ENCODE results near the gene HABP2. TPM values are rescaled to one million over a fixed set of nuclear protein-coding genes. Genes with fewer than 3 reads are reported as not detected.

Gene HABP2
- polyA plus RNA-seq, 3 donors, result not detected

GRCh38 chr10:113511419-113511818 lies 41.4 kb upstream of the HABP2 start:
- intact Hi-C loops (cut with micrococcal nuclease), result no loop called here
- Histone ChIP-seq H3K4me2 (replicated peaks; ENCODE audit: extremely low read depth, low read length, poor library complexity, severe bottlenecking) (no peak overlapping the region), H3K9me3 (replicated peaks in 1 of 2; ENCODE audit: control insufficient read depth in 1 of 2, insufficient read depth in 1 of 2, low read length in 2 of 2) (peaks cover 0 to 4% of the 10 kb centered on the region in 2 donors), H3K4me1 (ENCODE audit: control insufficient read depth in 1 of 2, insufficient read depth in 2 of 2, low read length in 2 of 2) (peaks cover 0 to 11% of the 10 kb centered on the region in 2 donors), H3K27me3 (ENCODE audit: control insufficient read depth in 2 of 2, insufficient read depth in 2 of 2, low read length in 2 of 2) (no peaks in the 10 kb centered on the region), H4K20me1 (ENCODE audit: insufficient read depth, low read length) (no peaks in the 10 kb centered on the region), H3K9ac (ENCODE audit: insufficient read depth, low read length, poor library complexity, severe bottlenecking) (no peak overlapping the region), H3K36me3 (replicated peaks in 1 of 2; ENCODE audit: control insufficient read depth in 1 of 2, insufficient read depth in 2 of 2, low read length in 2 of 2) (no peaks in the 10 kb centered on the region), H3K79me2 (ENCODE audit: insufficient read depth, low read length) (no peaks in the 10 kb centered on the region), H3K27ac (ENCODE audit: low read depth in 1 of 2, low read length in 2 of 2) (no peak overlapping the region), H2AFZ (ENCODE audit: insufficient read depth, low read depth, low read length, poor library complexity, severe bottlenecking) (no peak overlapping the region), H3K4me3 (replicated peaks in 1 of 3; ENCODE audit: low read depth in 2 of 3, low read length in 3 of 3) (no peak overlapping the region)
- Mint-ChIP-seq H3K4me1 (peaks cover 15% of the 10 kb centered on the region), H3K9me3 (peaks cover 13 to 29% (median 17%) of the 10 kb centered on the region in 7 donors), H3K27ac (no peak overlapping the region), H3K27me3 (ENCODE audit: low read depth in 3 of 3) (peaks cover 0 to 2% (median 2%) of the 10 kb centered on the region in 3 donors), H3K36me3 (peaks cover 0 to 2% of the 10 kb centered on the region in 2 donors), H3K4me3 (no peak overlapping the region)
- TF ChIP-seq, protein P1, sequence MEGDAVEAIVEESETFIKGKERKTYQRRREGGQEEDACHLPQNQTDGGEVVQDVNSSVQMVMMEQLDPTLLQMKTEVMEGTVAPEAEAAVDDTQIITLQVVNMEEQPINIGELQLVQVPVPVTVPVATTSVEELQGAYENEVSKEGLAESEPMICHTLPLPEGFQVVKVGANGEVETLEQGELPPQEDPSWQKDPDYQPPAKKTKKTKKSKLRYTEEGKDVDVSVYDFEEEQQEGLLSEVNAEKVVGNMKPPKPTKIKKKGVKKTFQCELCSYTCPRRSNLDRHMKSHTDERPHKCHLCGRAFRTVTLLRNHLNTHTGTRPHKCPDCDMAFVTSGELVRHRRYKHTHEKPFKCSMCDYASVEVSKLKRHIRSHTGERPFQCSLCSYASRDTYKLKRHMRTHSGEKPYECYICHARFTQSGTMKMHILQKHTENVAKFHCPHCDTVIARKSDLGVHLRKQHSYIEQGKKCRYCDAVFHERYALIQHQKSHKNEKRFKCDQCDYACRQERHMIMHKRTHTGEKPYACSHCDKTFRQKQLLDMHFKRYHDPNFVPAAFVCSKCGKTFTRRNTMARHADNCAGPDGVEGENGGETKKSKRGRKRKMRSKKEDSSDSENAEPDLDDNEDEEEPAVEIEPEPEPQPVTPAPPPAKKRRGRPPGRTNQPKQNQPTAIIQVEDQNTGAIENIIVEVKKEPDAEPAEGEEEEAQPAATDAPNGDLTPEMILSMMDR (IDR thresholded peaks at IDR 0.05), result no peak
- no peak for DNase-seq

DNA sequence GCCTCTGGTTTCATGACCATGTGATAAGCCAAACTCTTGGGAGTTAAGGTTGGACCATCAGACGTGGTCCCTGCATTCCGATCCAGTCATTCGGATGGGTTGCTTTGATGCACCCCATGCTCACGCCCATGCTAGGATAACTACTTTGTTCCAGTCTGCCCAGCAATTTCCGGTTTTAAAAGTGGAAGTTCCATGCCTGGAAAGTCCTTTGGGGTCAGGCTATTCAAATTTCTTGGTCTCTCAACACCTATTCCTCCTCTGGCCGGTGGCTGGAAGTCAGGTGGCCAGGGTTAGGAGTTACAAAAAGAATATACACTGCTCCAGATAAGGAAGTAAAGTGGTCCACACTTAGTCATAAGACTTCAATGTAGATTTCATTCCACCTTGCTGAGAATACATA lies 37.7 kb upstream of the HABP2 start:
- H3K4me3 Mint-ChIP-seq, result no peak overlapping the region
- DNase-seq, result peak in 1 of 3 donors; percentile 8
- H3K36me3 Mint-ChIP-seq, result no peaks in the 10 kb centered on the region
- peaks cover 6 to 22% (median 11%) of the 10 kb centered on the region in 7 donors for H3K9me3 Mint-ChIP-seq
- H2AFZ ChIP-seq (ENCODE audit: insufficient read depth, low read depth, low read length, poor library complexity, severe bottlenecking), result no peak overlapping the region
- H3K4me1 ChIP-seq (ENCODE audit: control insufficient read depth in 1 of 2, insufficient read depth in 2 of 2, low read length in 2 of 2), result peaks cover 0 to 11% of the 10 kb centered on the region in 2 donors
- H3K27ac ChIP-seq (ENCODE audit: low read depth in 1 of 2, low read length in 2 of 2), result no peak overlapping the region
- peaks cover 0 to 4% of the 10 kb centered on the region in 2 donors for H3K9me3 ChIP-seq (replicated peaks in 1 of 2; ENCODE audit: control insufficient read depth in 1 of 2, insufficient read depth in 1 of 2, low read length in 2 of 2)
- intact Hi-C loops (cut with micrococcal nuclease), result no loop called here
- H3K79me2 ChIP-seq (ENCODE audit: insufficient read depth, low read length), result no peaks in the 10 kb centered on the region
- peaks cover 0 to 4% (median 2%) of the 10 kb centered on the region in 3 donors for H3K27me3 Mint-ChIP-seq (ENCODE audit: low read depth in 3 of 3)
- H3K27ac Mint-ChIP-seq, result no peak overlapping the region
- TF ChIP-seq, protein P1 (IDR thresholded peaks at IDR 0.05), result no peak
- H4K20me1 ChIP-seq (ENCODE audit: insufficient read depth, low read length), result no peaks in the 10 kb centered on the region
- peaks cover 17% of the 10 kb centered on the region for H3K4me1 Mint-ChIP-seq
- H3K9ac ChIP-seq (ENCODE audit: insufficient read depth, low read length, poor library complexity, severe bottlenecking), result no peak overlapping the region
- no peak overlapping the region for H3K4me3 ChIP-seq (replicated peaks in 1 of 3; ENCODE audit: low read depth in 2 of 3, low read length in 3 of 3)
- no peaks in the 10 kb centered on the region for H3K36me3 ChIP-seq (replicated peaks in 1 of 2; ENCODE audit: control insufficient read depth in 1 of 2, insufficient read depth in 2 of 2, low read length in 2 of 2)
- WGBS (ENCODE audit: insufficient coverage), result 94% methylated on average over 4 of the region's 6 CpGs
- no peaks in the 10 kb centered on the region for H3K27me3 ChIP-seq (ENCODE audit: control insufficient read depth in 2 of 2, insufficient read depth in 2 of 2, low read length in 2 of 2)
- H3K4me2 ChIP-seq (replicated peaks; ENCODE audit: extremely low read depth, low read length, poor library complexity, severe bottlenecking), result no peak overlapping the region

All from CD14-positive monocyte (primary cell).